HEK293 (cell line): ENCODE measurements around the gene C16orf78.

Experiments used
- CTCF ChIA-PET: fragments of 350-600 bp; formaldehyde crosslinking; extraction: SDS; loops from one replicate; lab custom pipeline; 2021; ENCODE audit warnings: antibody characterized with exemption; lab: Yijun Ruan, JAX
- POLR2A ChIA-PET: fragments of 300-600 bp; formaldehyde crosslinking; extraction: SDS; loops from one replicate; lab custom pipeline; 2020; ENCODE audit warnings: antibody characterized with exemption, inconsistent platforms; lab: Yijun Ruan, JAX
- H3K27ac ChIP-seq: fragments of 200-500 bp; sonication (Bioruptor generic); 2 replicates; pipeline ENCODE4 v1.5.1; 2014; ENCODE audit warnings: low read depth, low read length, control low read depth, inconsistent platforms; ENCODE audit errors: extremely low read depth
- H3K36me3 ChIP-seq, 2 experiments: fragments of 200-500 bp in 1 of 2; sonication (Bioruptor generic) in 1 of 2; 1 replicate in 1 of 2; 2 replicates in 1 of 2; pipeline ENCODE4 v1.5.1; 2014 to 2017; ENCODE audit warnings: inconsistent platforms in 2 of 2, low read length in 2 of 2; ENCODE audit not compliant: control insufficient read depth in 2 of 2, insufficient read depth in 1 of 2
- H3K4me1 ChIP-seq: fragments of 200-500 bp; sonication (Bioruptor generic); 2 replicates; pipeline ENCODE4 v1.5.1; 2014; ENCODE audit warnings: mild to moderate bottlenecking, low read length, inconsistent platforms; ENCODE audit not compliant: control insufficient read depth, insufficient read depth
- H3K4me3 ChIP-seq: 2 replicates; pipeline ENCODE4 v1.5.1; 2011; ENCODE audit warnings: low read depth, mild to moderate bottlenecking, control low read depth, low read length, moderate library complexity
- H3K9me3 ChIP-seq: fragments of 200-500 bp; sonication (Bioruptor generic); 2 replicates; pipeline ENCODE4 v1.5.1; 2014; ENCODE audit warnings: low read depth, low read length, inconsistent platforms; ENCODE audit not compliant: control insufficient read depth, insufficient read depth
- AEBP2 ChIP-seq: fragments of 450-650 bp; formaldehyde crosslinking; IDR thresholded peaks from 2 replicates; pipeline ENCODE4 v1.5.1; 2016; ENCODE audit warnings: missing biosample characterization, missing genetic modification characterization, borderline replicate concordance
- BCL11A ChIP-seq: fragments of 450-650 bp; formaldehyde crosslinking; IDR thresholded peaks from 2 replicates; pipeline ENCODE4 v1.5.1; 2016; ENCODE audit warnings: low read depth, missing biosample characterization, missing genetic modification characterization
- GLI2 ChIP-seq: fragments of 450-650 bp; formaldehyde crosslinking; IDR thresholded peaks from 2 replicates; pipeline ENCODE4; 2017; ENCODE audit warnings: missing biosample characterization, missing genetic modification characterization, low read depth, borderline replicate concordance
- HIC1 ChIP-seq: fragments of 450-650 bp; formaldehyde crosslinking; IDR thresholded peaks from 2 replicates; pipeline ENCODE4 v1.5.1; 2016; ENCODE audit warnings: missing biosample characterization, missing genetic modification characterization
- HOXC10 ChIP-seq: sonication (generic); formaldehyde crosslinking; IDR thresholded peaks from 2 replicates; pipeline ENCODE4 v1.8.1; 2023; ENCODE audit warnings: mild to moderate bottlenecking, missing genetic modification reagents
- KLF10 ChIP-seq: fragments of 450-650 bp; IDR thresholded peaks from 2 replicates; pipeline ENCODE4 v1.5.1; 2018; ENCODE audit warnings: missing biosample characterization, mild to moderate bottlenecking, missing genetic modification characterization
- REPIN1 ChIP-seq: fragments of 450-650 bp; formaldehyde crosslinking; IDR thresholded peaks from 2 replicates; pipeline ENCODE4 v1.5.1; 2017; ENCODE audit warnings: missing biosample characterization, missing genetic modification characterization, low read depth
- REST ChIP-seq: fragments of 450-650 bp; formaldehyde crosslinking; IDR thresholded peaks from 2 replicates; pipeline ENCODE4 v1.5.1; 2016; ENCODE audit warnings: missing biosample characterization, missing genetic modification characterization
- ZNF140 ChIP-seq: fragments of 450-650 bp; formaldehyde crosslinking; IDR thresholded peaks from 2 replicates; pipeline ENCODE4 v1.5.1; 2016; ENCODE audit warnings: missing biosample characterization, missing genetic modification characterization
- ZNF239 ChIP-seq: fragments of 450-650 bp; formaldehyde crosslinking; IDR thresholded peaks from 2 replicates; pipeline ENCODE4 v1.5.1; 2016; ENCODE audit warnings: missing biosample characterization, missing genetic modification characterization
- ZNF248 ChIP-seq: fragments of 450-650 bp; formaldehyde crosslinking; IDR thresholded peaks from 2 replicates; pipeline ENCODE4 v1.5.1; 2017; ENCODE audit warnings: missing biosample characterization, missing genetic modification characterization
- ZNF280D ChIP-seq: fragments of 450-650 bp; formaldehyde crosslinking; IDR thresholded peaks from 2 replicates; pipeline ENCODE4 v1.5.1; 2016; ENCODE audit warnings: missing biosample characterization, missing genetic modification characterization
- ZNF311 ChIP-seq: fragments of 450-650 bp; formaldehyde crosslinking; IDR thresholded peaks from 2 replicates; pipeline ENCODE4 v1.5.1; 2017; ENCODE audit warnings: missing biosample characterization, missing genetic modification characterization, borderline replicate concordance
- ZNF488 ChIP-seq: fragments of 450-650 bp; formaldehyde crosslinking; IDR thresholded peaks from 2 replicates; pipeline ENCODE4 v1.5.1; 2016; ENCODE audit warnings: missing biosample characterization, missing genetic modification characterization
- ZNF529 ChIP-seq: fragments of 450-650 bp; formaldehyde crosslinking; IDR thresholded peaks from 2 replicates; pipeline ENCODE4 v1.5.1; 2017; ENCODE audit warnings: missing genetic modification characterization, missing biosample characterization; ENCODE audit not compliant: insufficient replicate concordance
- ZNF621 ChIP-seq: fragments of 450-650 bp; formaldehyde crosslinking; IDR thresholded peaks from 2 replicates; pipeline ENCODE4 v1.5.1; 2017; ENCODE audit warnings: missing biosample characterization, missing genetic modification characterization
- ZNF623 ChIP-seq: fragments of 450-650 bp; formaldehyde crosslinking; IDR thresholded peaks from 2 replicates; pipeline ENCODE4 v1.5.1; 2016; ENCODE audit warnings: missing biosample characterization, missing genetic modification characterization
- ZNF626 ChIP-seq: fragments of 450-650 bp; sonication (Bioruptor Pico); formaldehyde crosslinking; IDR thresholded peaks from 2 replicates; pipeline ENCODE4 v1.5.1; 2018; ENCODE audit warnings: missing biosample characterization, missing genetic modification characterization, inconsistent platforms
- ZNF664 ChIP-seq: fragments of 450-650 bp; formaldehyde crosslinking; IDR thresholded peaks from 2 replicates; pipeline ENCODE4 v1.5.1; 2016; ENCODE audit warnings: missing biosample characterization, missing genetic modification characterization
- ZNF747 ChIP-seq: fragments of 450-650 bp; formaldehyde crosslinking; IDR thresholded peaks from 2 replicates; pipeline ENCODE4 v1.5.1; 2016; ENCODE audit warnings: missing biosample characterization, missing genetic modification characterization
- TF ChIP-seq, protein P1 (sequence below): fragments of 450-650 bp; formaldehyde crosslinking; IDR thresholded peaks from 2 replicates; pipeline ENCODE4 v1.5.1; 2016; ENCODE audit warnings: missing biosample characterization, missing genetic modification characterization

Gene C16orf78

GRCh38 chr16:49333259-49333597, 40.4 kb upstream of the C16orf78 start (continued):
- TF ChIP-seq AEBP2 (tag by site-specific recombination): no peak
- TF ChIP-seq ZNF747: no peak
- TF ChIP-seq ZNF623 (tag by site-specific recombination): no peak
- no peak for TF ChIP-seq ZNF280D (tag by site-specific recombination)
- no peak for TF ChIP-seq ZNF488 (tag by site-specific recombination)
- no peak for TF ChIP-seq BCL11A (tag by site-specific recombination)
- TF ChIP-seq HIC1: no peak

GRCh38 chr16:49335828-49336227, 37.8 kb upstream of the C16orf78 start:
- H3K4me3 ChIP-seq: no peak overlapping the region
- TF ChIP-seq, protein P1, sequence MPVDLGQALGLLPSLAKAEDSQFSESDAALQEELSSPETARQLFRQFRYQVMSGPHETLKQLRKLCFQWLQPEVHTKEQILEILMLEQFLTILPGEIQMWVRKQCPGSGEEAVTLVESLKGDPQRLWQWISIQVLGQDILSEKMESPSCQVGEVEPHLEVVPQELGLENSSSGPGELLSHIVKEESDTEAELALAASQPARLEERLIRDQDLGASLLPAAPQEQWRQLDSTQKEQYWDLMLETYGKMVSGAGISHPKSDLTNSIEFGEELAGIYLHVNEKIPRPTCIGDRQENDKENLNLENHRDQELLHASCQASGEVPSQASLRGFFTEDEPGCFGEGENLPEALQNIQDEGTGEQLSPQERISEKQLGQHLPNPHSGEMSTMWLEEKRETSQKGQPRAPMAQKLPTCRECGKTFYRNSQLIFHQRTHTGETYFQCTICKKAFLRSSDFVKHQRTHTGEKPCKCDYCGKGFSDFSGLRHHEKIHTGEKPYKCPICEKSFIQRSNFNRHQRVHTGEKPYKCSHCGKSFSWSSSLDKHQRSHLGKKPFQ (tag by site-specific recombination): no peak
- TF ChIP-seq REPIN1 (tag by site-specific recombination) (no peak), AEBP2 (tag by site-specific recombination) (no peak), GLI2 (tag by site-specific recombination) (no peak), ZNF529 (tag by site-specific recombination) (no peak), KLF10 (no peak), ZNF140 (tag by site-specific recombination) (no peak), REST (tag by site-specific recombination) (no peak), HOXC10 (CRISPR knock-in tag) (no peak), ZNF239 (tag by site-specific recombination) (no peak), ZNF626 (no peak), ZNF311 (no peak), ZNF621 (no peak), ZNF664 (tag by site-specific recombination) (no peak), ZNF248 (no peak)
- ChIA-PET CTCF (interaction anchor here (1.9 kb wide), 1 partner anchor 17 kb away, joined by 6 read pairs; no protein-coding TSS in a partner anchor), POLR2A (no interaction called here)
- H3K36me3 ChIP-seq: no peaks in the 10 kb centered on the region
- H3K27ac ChIP-seq: no peak overlapping the region
- H3K9me3 ChIP-seq: no peaks in the 10 kb centered on the region
- no peaks in the 10 kb centered on the region for H3K4me1 ChIP-seq
